Measurements from ENCODE around the gene VPS11.

Gene VPS11

DNA sequence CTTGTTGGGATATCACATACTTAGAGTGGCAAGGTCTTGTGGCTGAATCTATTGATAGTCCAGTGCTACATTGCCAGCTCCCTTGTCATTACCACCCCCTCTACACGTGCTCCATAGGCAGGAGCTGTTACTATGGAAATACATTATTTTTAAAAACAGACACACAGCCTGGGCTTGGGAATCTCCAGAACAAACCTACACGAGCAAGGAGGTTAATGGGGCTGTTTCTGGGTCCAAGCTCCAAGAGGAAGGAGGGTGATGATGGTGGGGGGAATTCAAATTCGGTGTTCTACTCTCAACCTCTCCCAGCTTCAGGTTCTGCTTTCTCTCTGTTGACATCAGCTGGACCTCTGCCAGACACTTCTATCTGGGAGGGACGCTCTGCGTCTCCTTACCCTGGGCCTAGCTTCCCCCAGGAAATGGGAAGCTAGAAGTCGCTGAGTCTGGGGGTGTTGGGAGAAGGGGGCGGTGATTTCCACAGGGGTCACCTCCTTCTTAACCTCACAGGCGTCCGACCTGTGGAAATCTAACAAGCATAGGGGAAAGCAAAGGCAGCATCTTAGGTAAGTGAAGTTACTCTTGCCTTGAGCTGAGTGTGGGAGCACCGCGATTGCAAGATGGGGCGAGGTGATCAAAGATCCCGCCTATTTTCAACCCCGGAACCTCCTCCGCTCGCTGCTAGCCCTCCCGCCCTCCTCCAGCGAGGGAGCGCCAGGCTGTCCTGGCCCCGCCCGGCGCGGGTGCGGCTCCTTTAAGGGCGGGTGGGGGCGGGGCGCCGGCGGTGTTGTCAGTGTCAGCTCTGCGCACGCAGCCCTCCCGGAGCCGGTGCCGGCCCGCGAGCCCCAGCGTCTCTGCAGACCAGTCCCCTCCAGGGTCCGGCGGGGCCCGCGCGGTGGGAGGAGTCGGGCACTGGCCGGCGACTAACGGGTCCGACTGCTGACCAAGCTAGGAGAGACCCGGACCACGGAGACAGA, 39.2 kb downstream of the VPS11 start, which contains the start of gene C2CD2L:
Gene C2CD2L (plus strand): TSS at position 781 of the 974 bp plus-strand sequence. CDS start 398 bp downstream, outside the sequence.
- DNase-seq = peak; percentile 80

DNA sequence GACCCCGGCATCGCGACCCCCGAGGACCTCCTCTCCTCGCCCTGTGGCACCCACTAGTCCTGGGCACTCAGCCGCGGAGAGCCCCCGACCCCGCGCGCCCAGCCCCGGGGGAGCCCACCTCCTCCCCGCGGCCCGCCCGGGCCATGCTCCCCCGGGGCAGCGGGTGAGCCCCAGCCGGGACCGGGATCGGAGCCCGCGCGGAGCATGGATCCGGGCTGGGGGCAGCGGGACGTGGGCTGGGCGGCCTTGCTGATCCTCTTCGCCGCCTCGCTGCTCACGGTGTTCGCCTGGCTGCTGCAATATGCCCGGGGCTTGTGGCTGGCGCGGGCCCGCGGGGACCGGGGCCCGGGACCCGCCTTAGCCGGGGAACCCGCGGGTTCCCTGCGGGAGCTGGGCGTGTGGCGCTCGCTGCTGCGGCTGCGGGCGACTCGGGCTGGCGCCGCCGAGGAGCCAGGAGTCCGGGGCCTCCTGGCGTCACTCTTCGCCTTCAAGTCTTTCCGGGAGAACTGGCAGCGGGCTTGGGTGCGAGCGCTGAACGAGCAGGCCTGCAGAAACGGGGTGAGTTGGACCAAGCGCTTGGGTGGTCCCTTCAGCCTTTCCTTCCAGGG, 40.0 kb downstream of the VPS11 start:
- no peak for DNase-seq

DNA sequence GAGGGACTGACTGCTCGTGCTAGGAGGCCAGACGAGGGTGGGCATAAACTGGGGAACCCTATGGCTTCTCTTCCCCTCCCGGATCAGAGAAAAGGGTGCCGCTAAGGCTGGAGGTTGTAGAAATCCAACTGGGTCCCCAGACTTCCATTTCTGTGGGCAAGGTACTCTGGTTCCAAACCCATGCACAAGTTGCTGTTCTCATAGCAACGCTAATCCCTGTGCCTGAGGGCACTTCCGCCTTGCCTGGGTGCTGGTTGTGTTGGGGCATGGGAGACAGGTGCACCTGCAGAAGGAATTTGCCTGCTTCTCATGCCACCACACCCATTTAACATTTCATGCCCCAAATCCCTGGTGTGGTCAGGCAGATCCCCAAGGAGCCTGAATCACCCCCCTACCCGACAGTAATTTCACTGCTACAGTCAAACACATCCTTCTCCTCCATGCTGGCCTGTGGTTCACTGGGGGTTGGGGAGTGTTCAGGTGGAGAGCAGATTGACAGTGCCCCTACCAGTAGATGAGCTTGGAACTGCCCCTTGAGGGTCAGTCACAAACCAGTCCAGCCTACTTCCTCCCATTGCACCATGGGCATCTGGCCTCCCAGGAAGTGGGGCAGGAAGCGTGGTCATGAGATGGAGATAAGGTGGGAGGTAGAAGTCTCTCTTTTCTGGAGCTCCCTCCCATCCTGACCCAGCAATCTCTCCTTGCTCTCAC, 40.7 kb downstream of the VPS11 start:
- no peak for DNase-seq

DNA sequence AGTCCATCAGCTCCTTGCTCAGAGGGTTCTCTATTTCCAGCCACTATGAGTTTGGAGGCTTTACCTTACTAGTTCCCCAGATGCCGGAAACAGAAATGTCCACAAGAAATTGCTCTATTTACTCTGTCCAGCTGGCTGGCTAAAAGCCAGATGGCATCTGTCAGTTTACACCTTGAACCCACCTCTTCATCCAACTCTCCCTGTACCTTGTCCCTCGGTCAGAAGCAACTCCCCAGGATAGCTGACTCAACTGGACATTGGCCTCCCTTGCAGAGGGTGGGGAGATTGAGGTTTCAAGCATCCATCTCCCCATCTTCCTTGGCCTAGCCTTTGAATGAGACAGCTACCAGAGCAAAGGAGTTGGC, 41.2 kb downstream of the VPS11 start:
- no peak for DNase-seq

DNA sequence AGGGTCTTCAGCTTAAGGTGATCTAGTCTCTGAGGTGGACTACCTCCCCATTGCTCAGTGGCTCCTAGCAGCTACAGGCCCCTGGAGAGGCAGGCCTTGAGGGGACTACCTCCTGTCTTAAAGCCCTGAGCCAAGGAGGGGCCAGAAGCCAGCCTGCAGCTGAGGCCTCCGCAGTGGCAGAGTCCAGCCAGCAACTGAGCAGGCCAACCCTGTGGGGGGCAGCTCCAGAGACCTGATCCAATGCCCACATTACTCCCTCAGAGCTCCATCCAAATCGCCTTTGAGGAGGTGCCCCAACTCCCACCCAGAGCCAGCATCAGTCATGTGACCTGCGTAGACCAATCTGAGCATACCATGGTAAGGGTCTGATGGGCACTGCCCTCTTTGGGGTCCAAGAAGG, 42.2 kb downstream of the VPS11 start:
- DNase-seq = no peak

DNA sequence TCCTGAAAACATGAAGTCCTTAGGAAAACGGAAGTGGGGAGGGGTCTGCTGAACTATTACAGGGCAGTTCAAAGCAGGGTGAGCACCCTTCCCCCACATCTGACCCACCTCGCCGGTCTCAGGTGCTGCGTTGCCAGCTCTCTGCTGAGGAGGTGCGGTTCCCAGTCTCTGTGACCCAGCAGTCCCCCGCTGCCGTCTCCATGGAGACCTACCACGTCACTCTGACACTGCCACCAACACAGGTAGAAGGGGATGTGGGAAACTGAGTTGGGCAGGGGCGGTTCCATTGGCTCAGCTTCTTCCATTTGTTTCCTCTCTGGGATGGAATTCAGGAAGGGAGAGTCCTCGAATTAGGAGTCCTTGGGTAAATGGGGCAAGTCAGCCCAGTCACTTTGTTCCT, 42.8 kb downstream of the VPS11 start:
- DNase-seq = no peak

DNA sequence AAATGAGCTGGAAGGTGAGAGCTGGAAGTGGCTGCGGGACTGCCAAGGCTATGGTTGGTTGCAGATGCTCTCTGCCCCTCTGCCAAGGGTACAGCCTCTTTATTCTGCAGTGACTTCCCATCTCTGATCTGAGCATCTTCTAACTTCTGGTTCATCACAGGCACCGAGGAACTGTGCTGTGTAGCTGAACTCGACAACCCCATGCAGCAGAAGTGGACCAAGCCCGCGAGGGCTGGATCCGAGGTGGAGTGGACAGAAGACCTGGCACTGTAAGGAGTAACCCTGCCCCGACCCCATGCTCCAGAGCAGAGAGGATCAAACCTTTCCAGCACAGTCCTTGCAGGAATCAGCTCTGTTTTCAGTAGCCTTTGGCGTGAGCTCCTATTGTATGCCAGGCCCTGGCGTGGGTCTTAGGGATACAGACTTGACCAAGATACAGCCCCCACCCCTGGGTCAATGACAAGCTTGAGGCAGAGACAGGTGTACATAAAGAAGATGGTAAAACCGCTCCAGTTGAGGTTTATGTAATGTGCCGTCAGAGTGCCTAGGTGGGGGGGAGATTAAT, 43.8 kb downstream of the VPS11 start:
- no peak for DNase-seq

DNA sequence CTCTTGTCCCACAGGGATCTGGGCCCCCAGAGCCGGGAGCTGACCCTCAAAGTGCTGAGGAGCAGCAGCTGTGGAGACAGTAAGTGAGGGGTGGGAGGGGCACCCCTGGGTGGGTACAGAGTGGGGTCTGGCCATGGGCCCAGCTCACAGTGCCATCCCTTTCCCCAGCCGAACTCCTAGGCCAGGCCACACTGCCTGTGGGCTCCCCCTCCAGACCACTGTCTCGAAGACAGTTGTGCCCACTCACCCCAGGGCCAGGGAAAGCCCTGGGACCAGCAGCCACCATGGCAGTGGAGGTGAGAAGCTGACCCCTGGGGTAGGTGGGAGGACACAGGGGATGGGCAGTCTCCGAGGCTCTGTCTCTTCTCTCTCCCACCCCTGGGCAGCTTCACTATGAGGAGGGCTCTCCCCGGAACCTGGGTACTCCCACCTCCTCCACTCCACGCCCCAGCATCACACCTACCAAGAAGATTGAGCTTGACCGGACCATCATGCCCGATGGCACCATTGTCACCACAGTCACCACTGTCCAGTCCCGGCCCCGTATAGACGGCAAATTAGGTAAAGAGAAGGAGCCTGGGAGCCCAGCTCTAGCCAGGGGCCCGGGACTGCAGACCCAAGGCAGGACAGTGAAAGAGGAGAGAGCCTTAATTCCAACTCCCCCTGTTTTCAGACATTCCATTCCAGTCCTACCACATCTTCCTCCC, 44.8 kb downstream of the VPS11 start:
- no peak for DNase-seq

DNA sequence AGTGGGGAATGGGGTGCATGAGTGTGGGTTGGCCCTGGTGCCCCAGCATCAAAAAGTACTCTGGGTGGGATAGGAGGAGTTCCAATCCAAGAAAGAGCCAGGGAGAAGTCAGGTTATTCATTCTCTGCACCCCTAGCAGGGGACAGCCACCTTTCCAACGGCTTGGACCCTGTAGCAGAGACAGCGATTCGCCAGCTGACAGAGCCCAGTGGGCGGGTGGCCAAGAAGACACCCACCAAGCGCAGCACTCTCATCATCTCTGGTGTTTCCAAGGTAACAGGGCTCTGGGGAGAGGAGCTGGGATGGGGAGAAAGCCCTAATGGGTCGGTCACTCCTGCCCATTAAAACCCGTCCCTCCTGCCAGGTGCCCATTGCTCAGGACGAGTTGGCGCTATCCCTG, 46.1 kb downstream of the VPS11 start:
- no peak for DNase-seq

DNA sequence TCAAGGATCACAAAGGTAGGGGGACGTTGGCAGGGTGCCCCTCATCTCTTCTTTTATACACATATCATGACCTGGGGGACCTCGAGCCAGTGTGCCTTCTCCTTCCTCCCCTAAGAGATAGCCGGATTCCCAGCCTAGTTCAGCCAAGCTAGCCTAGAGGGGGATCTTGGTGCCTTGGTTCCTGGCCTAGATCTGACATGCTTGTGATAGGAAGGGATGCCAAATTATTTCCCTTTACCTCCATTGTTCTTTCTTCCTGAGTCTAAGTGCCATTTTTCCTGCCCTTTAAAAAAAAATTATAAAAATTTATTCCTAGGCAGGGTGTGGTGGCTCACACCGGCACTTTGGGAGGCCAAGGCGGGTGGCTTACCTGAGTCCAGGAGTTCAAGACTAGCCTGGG, 46.7 kb downstream of the VPS11 start:
- no peak for DNase-seq

DNA sequence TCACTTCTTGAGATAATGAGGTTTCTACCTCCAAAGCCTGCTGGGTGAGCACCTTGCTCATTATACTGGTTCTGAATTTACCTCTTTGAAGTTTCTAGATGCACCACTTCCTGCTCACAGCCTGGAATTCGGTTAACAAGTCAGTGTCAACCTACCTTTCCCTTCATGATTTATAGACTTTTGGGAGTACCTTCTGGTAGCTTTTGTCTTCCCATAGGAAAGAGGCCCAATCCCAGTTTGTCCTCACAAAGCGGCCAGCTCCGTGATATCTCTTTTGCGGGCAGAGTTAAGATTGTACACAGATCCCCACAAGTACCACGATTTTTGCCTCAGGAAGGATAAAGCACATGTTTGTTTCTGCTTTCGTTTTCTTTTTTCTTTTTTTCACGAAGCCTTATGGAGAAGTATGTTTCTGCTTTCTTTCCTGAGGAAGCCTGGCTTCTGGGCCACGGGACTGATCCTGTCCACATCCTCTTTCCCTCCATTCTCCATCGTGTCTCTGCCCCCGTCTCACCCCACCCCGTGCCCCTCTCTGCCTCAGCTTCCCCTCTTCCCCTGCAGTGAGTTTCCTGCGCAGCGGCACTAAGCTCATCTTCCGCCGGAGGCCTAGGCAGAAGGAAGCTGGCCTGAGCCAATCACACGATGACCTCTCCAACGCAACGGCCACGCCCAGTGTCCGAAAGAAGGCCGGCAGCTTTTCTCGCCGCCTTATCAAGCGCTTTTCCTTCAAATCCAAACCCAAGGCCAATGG, 48.0 kb downstream of the VPS11 start:
- no peak for DNase-seq

DNA sequence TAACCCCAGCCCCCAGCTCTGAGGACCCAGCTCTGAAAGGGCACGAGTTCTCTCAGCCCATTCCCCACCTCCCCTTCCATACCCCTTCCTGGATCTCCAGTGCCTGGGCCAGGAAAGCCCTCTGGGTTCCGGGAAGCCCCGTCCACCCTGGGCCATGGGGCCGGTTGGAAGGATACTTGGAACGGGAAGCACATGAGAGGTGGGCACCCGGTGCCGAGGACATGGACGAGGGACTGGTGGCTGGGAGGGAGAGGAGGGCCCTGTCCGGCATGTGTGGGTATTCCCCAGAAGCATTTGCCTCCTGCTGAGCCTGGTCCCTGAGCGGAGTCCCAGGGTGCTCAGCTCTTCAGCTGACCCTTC, 48.6 kb downstream of the VPS11 start:
- DNase-seq = no peak

DNA sequence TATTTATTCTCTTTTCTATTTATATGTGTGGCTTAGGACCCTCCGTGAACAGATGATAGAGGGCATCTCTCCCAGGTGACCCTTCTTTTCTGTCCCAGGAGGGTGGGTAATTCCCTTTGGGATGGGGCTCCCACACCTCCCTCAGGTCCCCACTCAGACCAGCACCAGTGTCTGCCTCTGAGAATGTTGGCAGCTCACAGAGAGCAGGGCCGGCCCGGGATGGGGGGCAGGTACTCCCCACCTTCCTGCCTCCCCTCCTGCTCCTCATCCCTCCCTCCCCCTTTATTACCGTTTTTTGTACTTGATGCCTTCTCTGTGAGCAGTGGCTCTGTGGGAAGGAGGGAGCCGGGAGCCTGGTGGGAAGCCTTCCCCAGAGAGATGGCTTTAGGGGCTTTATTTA, 49.0 kb downstream of the VPS11 start:
- no peak for DNase-seq

DNA sequence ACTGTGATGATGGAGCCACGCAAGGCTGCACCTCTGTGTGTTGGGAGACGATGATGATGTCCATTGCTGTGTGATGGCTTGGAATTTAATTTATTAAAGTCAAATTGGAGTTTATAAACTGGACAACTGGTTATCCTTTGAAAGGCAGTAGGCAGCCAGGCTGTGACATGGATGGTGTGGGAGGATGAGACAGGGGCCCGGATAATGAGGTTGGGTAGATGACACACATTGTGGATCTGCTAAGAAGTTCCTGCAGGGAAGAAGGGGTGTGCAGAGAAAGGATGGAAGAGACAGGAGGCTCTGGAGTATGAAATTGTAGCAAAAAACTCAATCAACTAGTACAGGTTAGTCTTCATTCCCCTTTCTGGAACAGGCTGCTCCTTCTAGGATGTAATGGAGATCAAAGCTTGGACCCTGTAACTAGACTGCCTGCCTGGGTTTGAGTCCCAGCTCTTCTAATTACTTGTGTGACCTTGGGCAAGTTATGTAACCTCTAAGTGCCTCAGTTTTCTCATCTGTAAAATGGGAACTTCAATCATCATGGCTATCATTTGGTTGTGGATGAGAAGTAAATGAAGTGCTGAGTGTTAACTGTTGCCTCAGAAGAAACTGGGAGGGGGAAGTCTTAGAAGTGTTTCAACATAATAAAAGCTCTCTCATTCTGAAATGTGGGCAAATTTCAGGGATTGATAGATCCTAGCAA, 49.5 kb downstream of the VPS11 start:
- no peak for DNase-seq

DNA sequence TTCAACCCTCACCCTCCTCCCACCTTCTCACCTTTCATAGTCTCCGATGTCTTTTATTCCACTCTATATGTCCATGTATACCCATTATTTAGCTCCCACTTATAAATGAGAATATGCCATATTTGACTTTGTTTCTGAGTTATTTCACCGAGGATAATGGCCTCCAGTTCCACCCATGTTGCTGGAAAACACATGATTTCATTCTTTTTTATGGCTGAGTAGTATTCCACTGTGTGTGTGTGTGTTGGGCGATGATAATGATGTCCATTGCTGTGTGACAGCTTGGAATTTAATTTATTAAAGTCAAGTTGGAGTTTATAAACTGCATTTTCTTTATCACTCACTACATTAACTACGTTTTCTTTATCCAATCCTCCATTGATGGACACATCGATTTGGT, 50.6 kb downstream of the VPS11 start:
- no peak for DNase-seq

DNA sequence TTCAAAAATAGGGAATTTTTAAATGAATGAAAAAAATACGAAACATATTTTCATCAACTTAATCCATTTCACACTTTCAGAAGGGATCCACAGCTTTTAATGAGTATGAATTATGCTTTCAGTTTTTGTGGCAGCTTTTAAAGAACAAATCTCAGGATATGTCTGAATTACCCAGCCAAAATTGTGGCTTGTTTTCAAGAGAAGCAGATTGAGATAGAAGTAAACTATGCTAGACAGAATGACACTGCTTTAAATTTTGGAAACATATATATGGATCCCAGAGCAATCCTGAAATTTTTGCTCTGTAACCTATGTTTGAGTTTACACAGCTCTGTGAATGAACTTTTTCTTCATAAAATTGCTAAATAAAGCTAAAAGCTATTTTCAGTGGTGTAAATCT, 51.3 kb downstream of the VPS11 start:
- no peak for DNase-seq

DNA sequence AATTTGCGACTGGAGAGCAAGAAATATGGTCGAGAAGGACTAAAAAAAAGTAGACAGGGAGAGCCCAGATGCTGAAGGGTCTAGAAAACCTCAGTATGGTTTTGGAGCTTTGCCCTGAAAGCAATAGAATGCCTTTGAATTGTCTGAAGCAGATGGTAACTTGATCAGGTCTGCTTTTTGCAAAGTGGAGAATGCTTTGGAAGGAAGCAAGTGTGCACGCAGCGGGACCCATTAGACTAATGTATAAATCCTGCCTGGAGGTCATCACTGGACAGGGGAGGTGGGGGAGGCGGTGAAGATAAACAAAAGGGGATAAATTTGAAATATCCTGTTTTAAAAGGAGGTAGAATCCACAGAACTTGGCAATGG, 53.0 kb downstream of the VPS11 start:
- no peak for DNase-seq

DNA sequence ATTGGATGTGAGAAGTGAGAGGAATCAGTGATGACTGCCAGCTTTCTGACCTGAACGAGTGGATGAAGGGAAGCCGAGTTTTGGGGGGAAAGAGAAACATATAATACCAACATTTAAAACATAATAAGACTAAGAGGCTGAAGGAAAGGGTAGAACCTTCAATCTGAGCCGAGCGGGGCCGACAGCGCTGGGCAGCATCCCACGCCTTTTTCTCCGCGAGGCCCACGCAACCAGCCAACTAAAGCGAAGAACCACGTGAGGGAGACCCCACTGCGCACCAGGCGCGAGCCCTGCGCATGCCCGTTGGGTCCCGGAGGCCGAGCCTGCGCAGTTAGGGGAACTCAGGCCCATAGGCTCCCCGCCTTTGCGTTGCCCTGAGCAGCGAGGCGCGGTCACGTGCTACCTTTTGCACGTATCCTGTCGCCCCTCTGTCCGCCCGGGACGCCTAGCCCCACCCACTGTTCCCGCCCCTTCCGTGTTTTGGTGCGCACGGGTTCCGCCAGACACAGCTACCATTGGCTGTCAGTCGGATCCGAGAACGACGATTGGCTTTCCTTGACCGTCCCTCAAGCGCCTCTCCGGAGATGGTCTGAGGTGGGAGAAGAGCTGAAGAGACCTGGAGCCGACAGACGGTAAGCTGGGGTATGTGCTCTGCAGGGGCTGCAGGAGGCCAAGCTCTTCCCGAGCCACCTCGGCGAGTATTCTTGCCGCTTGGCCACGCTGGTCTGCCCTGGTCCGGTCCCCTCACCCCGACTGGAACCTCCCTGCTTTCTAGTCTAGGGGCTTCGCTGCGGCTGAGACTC, 53.6 kb downstream of the VPS11 start, which contains the start of gene HINFP:
Gene HINFP (plus strand): TSS at position 573 of the 803 bp plus-strand sequence. CDS start 5,365 bp downstream, outside the sequence.
- DNase-seq = peak; percentile 100

DNA sequence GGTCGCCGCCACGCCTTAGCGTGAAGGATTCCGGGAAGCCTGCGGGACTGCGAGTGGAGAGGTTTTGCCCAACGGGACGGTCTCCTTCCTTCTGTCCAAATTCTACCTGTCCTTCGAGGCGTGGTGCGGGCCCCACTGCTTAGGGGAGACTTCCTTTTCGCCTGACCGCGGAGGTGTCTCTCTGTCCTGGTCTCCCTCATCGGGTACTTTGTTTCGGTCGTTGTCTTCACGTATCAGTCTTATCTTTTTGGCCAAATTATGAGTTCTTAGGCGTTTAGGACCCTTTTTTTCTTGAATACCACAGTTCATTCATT, 54.1 kb downstream of the VPS11 start:
- DNase-seq = no peak

DNA sequence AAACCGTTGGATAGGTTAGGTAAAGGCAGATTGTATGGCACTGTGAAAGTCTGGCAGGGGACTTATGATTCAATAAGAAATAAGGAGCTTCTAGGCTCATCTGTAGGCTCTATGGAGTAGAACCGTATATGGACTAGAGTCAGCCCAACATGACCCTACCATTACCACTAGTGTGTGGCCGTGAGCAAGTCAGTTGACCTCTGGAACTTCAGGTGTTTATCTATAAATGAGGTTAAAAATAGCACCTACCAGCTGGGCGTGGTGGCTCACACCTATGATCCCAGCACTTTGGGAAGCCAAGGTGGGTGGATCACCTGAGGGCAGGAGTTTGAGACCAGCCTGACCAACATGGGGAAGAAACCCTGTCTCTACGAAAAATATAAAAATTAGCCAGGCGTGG, 58.2 kb downstream of the VPS11 start:
- DNase-seq = no peak
